Measurements from ENCODE around the gene IL34. TPM values are rescaled to one million over a fixed set of nuclear protein-coding genes. Genes with fewer than 3 reads are reported as not detected.
A peak's percentile ranks its signal among the peaks of the same experiment; 100 is the strongest.

Gene IL34
- polyA plus RNA-seq, 1 donor from 2014 or later, result not detected

- Mint-ChIP-seq H3K36me3 (peaks cover 3% of the 10 kb centered on the region), H3K27ac (peak overlapping the region in 1 of 3 donors; percentile 35), H3K27me3 (no peaks in the 10 kb centered on the region), H3K4me1 (peaks cover 0 to 4% (median 0%) of the 10 kb centered on the region in 3 donors), H3K9me3 (no peaks in the 10 kb centered on the region), H3K4me3 (no peak overlapping the region)
Observed at GRCh38 chr16:70676675-70677498, 30.5 kb downstream of the IL34 start.

- no peaks in the 10 kb centered on the region for H3K9me3 Mint-ChIP-seq
- no peak overlapping the region for H3K4me3 Mint-ChIP-seq
- H3K36me3 Mint-ChIP-seq, result peaks cover 2% of the 10 kb centered on the region
- peaks cover 0 to 4% (median 0%) of the 10 kb centered on the region in 3 donors for H3K4me1 Mint-ChIP-seq
- no peak overlapping the region for H3K27ac Mint-ChIP-seq
- H3K27me3 Mint-ChIP-seq, result no peaks in the 10 kb centered on the region
Observed at GRCh38 chr16:70677499-70678120, 31.3 kb downstream of the IL34 start.

GRCh38 chr16:70678121-70678897, 31.9 kb downstream of the IL34 start:
- H3K4me3 Mint-ChIP-seq, result no peak overlapping the region
- no peak overlapping the region for H3K27ac Mint-ChIP-seq
- H3K27me3 Mint-ChIP-seq, result no peaks in the 10 kb centered on the region
- H3K4me1 Mint-ChIP-seq, result peaks cover 0 to 4% (median 0%) of the 10 kb centered on the region in 3 donors
- H3K9me3 Mint-ChIP-seq, result no peaks in the 10 kb centered on the region
- H3K36me3 Mint-ChIP-seq, result peaks cover 2% of the 10 kb centered on the region

GRCh38 chr16:70678898-70679670, 32.7 kb downstream of the IL34 start:
- H3K9me3 Mint-ChIP-seq, result no peaks in the 10 kb centered on the region
- peaks cover 3% of the 10 kb centered on the region for H3K27me3 Mint-ChIP-seq
- H3K4me1 Mint-ChIP-seq, result peaks cover 0 to 4% (median 0%) of the 10 kb centered on the region in 3 donors
- no peak overlapping the region for H3K4me3 Mint-ChIP-seq
- H3K27ac Mint-ChIP-seq, result no peak overlapping the region
- no peaks in the 10 kb centered on the region for H3K36me3 Mint-ChIP-seq

- H3K27ac Mint-ChIP-seq, result no peak overlapping the region
- peaks cover 0 to 4% (median 0%) of the 10 kb centered on the region in 3 donors for H3K4me1 Mint-ChIP-seq
- no peak overlapping the region for H3K4me3 Mint-ChIP-seq
- peaks cover 2% of the 10 kb centered on the region for H3K36me3 Mint-ChIP-seq
- no peaks in the 10 kb centered on the region for H3K9me3 Mint-ChIP-seq
- peaks cover 6% of the 10 kb centered on the region for H3K27me3 Mint-ChIP-seq
Observed at GRCh38 chr16:70679671-70680494, 33.5 kb downstream of the IL34 start.

GRCh38 chr16:70680495-70681381, 34.4 kb downstream of the IL34 start:
- Mint-ChIP-seq H3K27me3 (peaks cover 9% of the 10 kb centered on the region), H3K36me3 (peaks cover 2% of the 10 kb centered on the region), H3K27ac (no peak overlapping the region), H3K9me3 (no peaks in the 10 kb centered on the region), H3K4me3 (no peak overlapping the region), H3K4me1 (peaks cover 0 to 1% (median 0%) of the 10 kb centered on the region in 3 donors)

GRCh38 chr16:70681382-70682238, 35.3 kb downstream of the IL34 start:
- peaks cover 0 to 5% (median 2%) of the 10 kb centered on the region in 3 donors for H3K4me1 Mint-ChIP-seq
- H3K27ac Mint-ChIP-seq, result no peak overlapping the region
- no peaks in the 10 kb centered on the region for H3K9me3 Mint-ChIP-seq
- peaks cover 2% of the 10 kb centered on the region for H3K36me3 Mint-ChIP-seq
- H3K27me3 Mint-ChIP-seq, result peaks cover 9% of the 10 kb centered on the region
- H3K4me3 Mint-ChIP-seq, result no peak overlapping the region

GRCh38 chr16:70682239-70683145, 36.1 kb downstream of the IL34 start:
- H3K9me3 Mint-ChIP-seq, result no peaks in the 10 kb centered on the region
- H3K36me3 Mint-ChIP-seq, result peaks cover 3% of the 10 kb centered on the region
- peaks cover 9% of the 10 kb centered on the region for H3K27me3 Mint-ChIP-seq
- no peak overlapping the region for H3K4me3 Mint-ChIP-seq
- H3K4me1 Mint-ChIP-seq, result peaks cover 0 to 4% (median 2%) of the 10 kb centered on the region in 3 donors
- H3K27ac Mint-ChIP-seq, result peak overlapping the region in 1 of 3 donors; percentile 48

GRCh38 chr16:70683146-70683944, 37.0 kb downstream of the IL34 start:
- Mint-ChIP-seq H3K27ac (peak overlapping the region in 1 of 3 donors; percentile 48), H3K4me1 (peaks cover 0 to 4% (median 2%) of the 10 kb centered on the region in 3 donors), H3K36me3 (peaks cover 3% of the 10 kb centered on the region), H3K27me3 (peaks cover 9% of the 10 kb centered on the region), H3K4me3 (no peak overlapping the region), H3K9me3 (no peaks in the 10 kb centered on the region)

- no peak overlapping the region for H3K27ac Mint-ChIP-seq
- peaks cover 0 to 4% (median 2%) of the 10 kb centered on the region in 3 donors for H3K4me1 Mint-ChIP-seq
- H3K36me3 Mint-ChIP-seq, result peaks cover 3% of the 10 kb centered on the region
- H3K27me3 Mint-ChIP-seq, result peaks cover 9% of the 10 kb centered on the region
- no peaks in the 10 kb centered on the region for H3K9me3 Mint-ChIP-seq
- H3K4me3 Mint-ChIP-seq, result peak overlapping the region in 2 of 4 donors; percentile 78 to 88
Observed at GRCh38 chr16:70684146-70685060, 38.0 kb downstream of the IL34 start.
